ENCODE data around the gene EIF4E1B.

GRCh38 chr5:176648474-176649194 is 18.2 kb downstream of the EIF4E1B start:
- no peak for TF ChIP-seq POLR2A (IDR thresholded peaks at IDR 0.05)
- no peak for TF ChIP-seq CTCF (IDR thresholded peaks at IDR 0.05)
- no peak for TF ChIP-seq POLR2AphosphoS5 (IDR thresholded peaks at IDR 0.05)

Measured in breast epithelium (tissue), 3 donors.